ENCODE measurements around the gene GRM7. TPM values are rescaled to one million over a fixed set of nuclear protein-coding genes. Genes with fewer than 3 reads are reported as not detected.

The GRM7 gene
- total RNA-seq, 2 experiments from 2014 or later, result not detected

DNA sequence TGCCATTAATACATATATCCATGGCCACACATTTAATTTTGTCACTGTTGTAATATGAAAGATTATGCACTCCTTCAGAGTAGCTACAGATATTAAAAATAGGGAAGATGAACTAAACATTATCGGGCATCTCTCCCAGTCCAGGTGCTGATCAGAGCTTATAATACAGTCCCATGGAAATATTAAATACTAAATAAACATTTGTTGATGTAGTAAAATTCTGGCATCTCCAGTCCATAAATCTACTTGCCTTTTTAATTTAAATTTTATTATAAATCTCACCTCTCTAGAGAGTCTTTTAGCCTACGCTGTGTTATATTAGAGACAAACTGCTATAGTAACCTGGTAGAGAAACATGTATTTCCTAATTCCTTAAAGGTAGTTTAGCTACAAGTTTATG lies 297.6 kb downstream of the GRM7 start:
- ChIA-PET POLR2A (no interaction called here), CTCF (no interaction called here)
- TF ChIP-seq, protein P1, sequence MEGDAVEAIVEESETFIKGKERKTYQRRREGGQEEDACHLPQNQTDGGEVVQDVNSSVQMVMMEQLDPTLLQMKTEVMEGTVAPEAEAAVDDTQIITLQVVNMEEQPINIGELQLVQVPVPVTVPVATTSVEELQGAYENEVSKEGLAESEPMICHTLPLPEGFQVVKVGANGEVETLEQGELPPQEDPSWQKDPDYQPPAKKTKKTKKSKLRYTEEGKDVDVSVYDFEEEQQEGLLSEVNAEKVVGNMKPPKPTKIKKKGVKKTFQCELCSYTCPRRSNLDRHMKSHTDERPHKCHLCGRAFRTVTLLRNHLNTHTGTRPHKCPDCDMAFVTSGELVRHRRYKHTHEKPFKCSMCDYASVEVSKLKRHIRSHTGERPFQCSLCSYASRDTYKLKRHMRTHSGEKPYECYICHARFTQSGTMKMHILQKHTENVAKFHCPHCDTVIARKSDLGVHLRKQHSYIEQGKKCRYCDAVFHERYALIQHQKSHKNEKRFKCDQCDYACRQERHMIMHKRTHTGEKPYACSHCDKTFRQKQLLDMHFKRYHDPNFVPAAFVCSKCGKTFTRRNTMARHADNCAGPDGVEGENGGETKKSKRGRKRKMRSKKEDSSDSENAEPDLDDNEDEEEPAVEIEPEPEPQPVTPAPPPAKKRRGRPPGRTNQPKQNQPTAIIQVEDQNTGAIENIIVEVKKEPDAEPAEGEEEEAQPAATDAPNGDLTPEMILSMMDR (IDR thresholded peaks at IDR 0.05), result no peak

DNA sequence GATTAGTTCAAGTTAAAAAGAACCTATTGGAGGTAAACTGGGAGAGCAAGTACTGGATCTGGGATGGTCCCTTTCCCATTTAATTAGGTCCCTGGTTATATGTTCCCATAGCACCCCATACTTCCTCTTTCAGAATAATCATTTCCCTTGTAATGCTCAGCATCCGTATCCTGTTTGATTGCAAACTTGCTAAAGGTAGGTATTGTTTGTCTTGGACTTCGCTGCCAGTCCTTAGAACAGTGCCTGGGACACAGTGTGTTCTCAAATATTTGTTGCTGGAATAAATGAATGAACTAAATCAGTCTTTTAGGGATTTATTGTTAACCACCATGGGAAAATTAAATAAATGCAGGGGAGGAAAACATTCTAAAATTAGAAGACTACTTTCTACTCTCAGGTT lies 299.8 kb downstream of the GRM7 start:
- POLR2A ChIA-PET, result no interaction called here
- ATAC-seq, result no peak

More for the DNA sequence above, 297.6 kb downstream of the GRM7 start:
- intact Hi-C loops (cut with micrococcal nuclease), result no loop called here
- DNase-seq, result no peak
- ATAC-seq, result no peak
- no peaks in the 10 kb centered on the region for H3K4me1 Mint-ChIP-seq (ENCODE audit: low read depth)
- no peak overlapping the region for H3K27ac Mint-ChIP-seq
- H3K27me3 Mint-ChIP-seq, result no peaks in the 10 kb centered on the region
- no peak overlapping the region for H3K4me3 Mint-ChIP-seq
- no peaks in the 10 kb centered on the region for H3K9me3 Mint-ChIP-seq
- H3K36me3 Mint-ChIP-seq (ENCODE audit: low read depth), result no peaks in the 10 kb centered on the region

DNA sequence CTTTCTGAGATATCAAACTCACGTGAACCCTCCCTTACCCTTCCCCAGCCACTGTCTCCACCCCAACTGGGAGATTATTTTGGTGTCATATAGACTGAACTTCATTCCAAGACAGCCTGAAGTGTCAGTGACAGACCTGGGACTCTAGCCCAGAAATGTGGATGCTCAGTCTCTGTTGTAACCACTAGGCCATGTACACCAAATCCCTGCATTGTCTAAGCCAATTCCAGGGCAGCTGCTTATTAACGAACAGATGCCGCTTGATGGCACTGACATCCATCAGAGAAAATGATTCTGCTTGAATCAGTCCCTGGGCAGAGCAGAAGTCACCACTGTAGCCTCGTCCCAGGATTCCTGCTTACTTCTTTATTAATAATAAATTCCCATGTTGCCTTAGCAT lies 305.5 kb downstream of the GRM7 start:
- POLR2A ChIA-PET, result interaction anchor here (0.8 kb wide), 1 partner anchor 44 kb away, joined by 3 read pairs; no protein-coding TSS in a partner anchor
- no peaks in the 10 kb centered on the region for H3K9me3 Mint-ChIP-seq
- H3K27me3 Mint-ChIP-seq, result no peaks in the 10 kb centered on the region
- CTCF ChIA-PET, result no interaction called here
- H3K36me3 Mint-ChIP-seq (ENCODE audit: low read depth), result no peaks in the 10 kb centered on the region
- H3K27ac Mint-ChIP-seq, result no peak overlapping the region
- DNase-seq (no peak), ATAC-seq (no peak)
- H3K4me1 Mint-ChIP-seq (ENCODE audit: low read depth), result no peaks in the 10 kb centered on the region
- no peak overlapping the region for H3K4me3 Mint-ChIP-seq
- intact Hi-C loops (cut with micrococcal nuclease), result no loop called here
- TF ChIP-seq, protein P1 (IDR thresholded peaks at IDR 0.05), result no peak

More for the DNA sequence above, 299.8 kb downstream of the GRM7 start:
- H3K4me1 Mint-ChIP-seq (ENCODE audit: low read depth), result no peaks in the 10 kb centered on the region
- H3K9me3 Mint-ChIP-seq, result no peaks in the 10 kb centered on the region
- intact Hi-C loops (cut with micrococcal nuclease), result no loop called here
- no peaks in the 10 kb centered on the region for H3K36me3 Mint-ChIP-seq (ENCODE audit: low read depth)
- CTCF ChIA-PET, result no interaction called here
- H3K4me3 Mint-ChIP-seq, result no peak overlapping the region
- no peaks in the 10 kb centered on the region for H3K27me3 Mint-ChIP-seq
- DNase-seq, result no peak
- no peak overlapping the region for H3K27ac Mint-ChIP-seq
- TF ChIP-seq, protein P1 (IDR thresholded peaks at IDR 0.05), result no peak

DNA sequence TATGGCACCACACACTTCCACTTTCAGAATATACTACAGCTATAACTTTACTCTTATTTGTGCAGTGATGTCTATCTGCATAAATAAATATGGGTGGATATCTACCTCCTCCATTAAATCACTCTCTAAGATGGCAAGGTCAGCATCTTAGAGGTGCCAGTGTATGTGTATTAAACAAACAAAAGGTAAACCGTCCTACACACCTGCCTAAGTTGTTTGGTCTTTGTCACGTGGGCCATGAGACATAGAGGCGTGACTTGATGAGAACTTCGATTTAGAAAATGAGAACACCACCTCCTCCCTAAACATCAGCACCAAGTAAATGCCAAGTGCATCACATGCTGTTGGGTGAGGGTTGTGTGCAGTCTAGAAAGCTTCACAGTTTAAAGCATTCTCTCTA lies 310.6 kb downstream of the GRM7 start:
- H3K36me3 Mint-ChIP-seq (ENCODE audit: low read depth), result no peaks in the 10 kb centered on the region
- POLR2A ChIA-PET, result interaction anchor here (0.6 kb wide), 1 partner anchor 96 kb away, joined by 3 read pairs; no protein-coding TSS in a partner anchor
- H3K9me3 Mint-ChIP-seq, result no peaks in the 10 kb centered on the region
- CTCF ChIA-PET, result no interaction called here
- ATAC-seq (no peak), DNase-seq (no peak)
- intact Hi-C loops (cut with micrococcal nuclease), result no loop called here
- no peak overlapping the region for H3K27ac Mint-ChIP-seq
- H3K27me3 Mint-ChIP-seq, result no peaks in the 10 kb centered on the region
- no peak overlapping the region for H3K4me3 Mint-ChIP-seq
- H3K4me1 Mint-ChIP-seq (ENCODE audit: low read depth), result no peaks in the 10 kb centered on the region
- TF ChIP-seq, protein P1 (IDR thresholded peaks at IDR 0.05), result no peak

DNA sequence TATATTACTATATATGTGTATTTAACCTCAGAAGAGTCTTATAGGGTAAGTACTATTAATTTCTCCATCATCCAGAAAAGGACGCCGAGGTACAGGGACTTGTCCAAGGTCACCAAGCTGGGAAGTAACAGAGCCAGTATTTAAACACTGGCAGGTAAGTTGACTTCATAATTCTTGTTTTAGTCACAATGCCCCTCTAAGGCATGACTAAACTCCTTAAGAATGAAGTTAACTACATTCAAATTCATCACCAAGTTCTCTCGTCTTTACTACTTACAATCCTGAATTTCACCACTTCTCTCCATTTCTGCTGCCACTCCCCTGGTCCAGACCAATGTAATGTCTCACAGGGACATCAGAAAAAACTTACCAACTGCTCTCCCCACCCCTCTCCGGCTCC lies 312.1 kb downstream of the GRM7 start:
- intact Hi-C loops (cut with micrococcal nuclease), result no loop called here
- Mint-ChIP-seq H3K4me1 (ENCODE audit: low read depth) (no peaks in the 10 kb centered on the region), H3K36me3 (ENCODE audit: low read depth) (no peaks in the 10 kb centered on the region), H3K27ac (no peak overlapping the region), H3K4me3 (no peak overlapping the region), H3K27me3 (no peaks in the 10 kb centered on the region), H3K9me3 (peaks cover 3% of the 10 kb centered on the region)
- ChIA-PET CTCF (no interaction called here), POLR2A (interaction anchor here (0.6 kb wide), 1 partner anchor 11 kb away, joined by 3 read pairs; no protein-coding TSS in a partner anchor)
- DNase-seq (no peak), ATAC-seq (no peak)
- TF ChIP-seq, protein P1 (IDR thresholded peaks at IDR 0.05), result no peak
